ENCODE measurements around the gene HOXD1.

Gene HOXD1

DNA sequence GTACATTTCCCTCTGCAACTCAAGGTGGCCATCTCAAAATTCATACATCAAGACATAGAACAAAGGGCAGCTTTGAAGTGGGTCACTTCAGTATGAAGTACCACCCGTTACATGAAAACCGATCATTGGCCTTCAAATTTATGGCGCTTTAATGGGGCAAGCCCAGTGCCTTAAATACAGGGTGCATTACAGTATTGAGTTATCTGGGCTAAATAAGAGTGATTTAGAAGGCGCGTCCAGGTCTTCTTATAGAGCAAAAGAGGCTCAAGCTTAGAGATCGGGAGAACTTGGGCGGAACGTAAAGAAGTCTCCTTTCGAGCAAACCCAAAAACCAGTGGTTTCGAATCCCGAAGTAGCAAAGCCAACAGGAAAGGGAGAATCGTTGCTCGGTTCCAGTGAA is 24.3 kb upstream of the HOXD1 start:
- in situ Hi-C loops (cut with HindIII; ENCODE audit: low sequenced_read_pairs), result no loop called here

DNA sequence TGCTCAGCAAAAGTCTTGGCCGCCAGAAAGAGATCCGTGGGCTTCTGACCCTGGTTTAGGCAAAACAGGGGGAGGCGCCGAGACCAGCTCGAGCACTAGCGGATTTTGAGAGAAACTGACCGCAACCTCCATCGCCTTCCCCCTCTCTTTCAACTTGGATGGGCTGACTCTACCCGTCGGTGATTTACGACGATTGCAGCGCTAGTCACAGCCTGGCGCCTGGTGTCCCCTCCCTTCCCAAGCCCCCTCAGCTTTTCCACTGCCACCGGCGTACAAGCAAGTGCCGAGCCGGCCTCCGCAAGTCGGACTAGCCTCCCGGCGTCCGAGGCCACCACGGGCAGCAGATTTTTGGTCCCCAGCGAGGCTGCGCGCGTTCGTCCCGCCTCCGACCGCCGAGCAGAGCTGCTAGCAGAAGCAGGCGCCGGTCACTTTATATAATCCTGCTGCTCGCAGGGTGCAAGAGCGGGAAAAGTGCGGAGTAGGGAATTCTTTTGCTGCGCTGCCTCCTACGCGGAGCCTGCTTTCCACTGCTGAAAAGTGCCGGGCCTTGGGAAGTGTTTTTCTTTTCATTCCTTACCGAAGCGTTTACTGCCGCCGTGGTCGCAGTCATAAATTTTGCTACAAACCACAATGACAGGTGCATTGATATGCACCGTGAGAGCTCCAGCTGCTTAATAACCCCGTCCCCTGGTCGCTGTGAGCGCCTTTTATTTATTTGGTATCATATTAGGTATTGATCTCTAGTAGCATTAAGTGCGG is 23.7 kb upstream of the HOXD1 start:
- in situ Hi-C loops (cut with HindIII; ENCODE audit: low sequenced_read_pairs), result no loop called here

DNA sequence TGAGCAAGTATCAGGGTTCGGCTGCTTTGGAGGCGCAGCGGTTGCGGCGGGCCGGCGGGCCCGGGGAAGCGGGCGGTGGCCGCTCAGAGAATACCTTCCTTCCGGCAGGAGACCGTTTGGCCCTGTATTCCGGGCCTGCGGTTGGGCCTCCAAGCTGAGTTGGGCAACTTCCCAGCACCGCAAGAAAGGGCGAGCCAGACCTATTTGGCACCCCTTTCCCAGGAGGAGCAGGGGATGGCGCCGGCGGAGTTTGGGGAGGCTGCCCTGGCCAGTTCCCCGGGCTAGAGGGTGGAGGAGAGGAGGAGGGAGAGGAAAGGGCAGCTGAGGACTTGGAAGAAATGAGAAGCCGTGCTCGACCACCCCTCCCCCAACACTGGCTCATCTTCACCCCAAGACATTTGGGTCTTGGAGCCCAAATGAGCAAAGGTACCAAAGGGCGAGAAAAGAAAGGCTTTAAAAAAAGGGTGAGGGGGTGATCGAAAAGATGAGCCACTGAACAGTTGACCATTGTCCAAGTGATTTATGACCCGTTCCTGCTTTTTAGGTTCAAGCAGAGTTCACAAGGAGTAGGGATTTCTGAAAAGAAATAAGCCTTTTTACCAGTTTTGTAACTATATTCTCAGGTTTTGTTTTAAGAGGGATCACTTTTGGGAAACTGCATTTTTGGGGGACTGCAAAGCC is 23.0 kb upstream of the HOXD1 start:
- in situ Hi-C loops (cut with HindIII; ENCODE audit: low sequenced_read_pairs), result no loop called here

DNA sequence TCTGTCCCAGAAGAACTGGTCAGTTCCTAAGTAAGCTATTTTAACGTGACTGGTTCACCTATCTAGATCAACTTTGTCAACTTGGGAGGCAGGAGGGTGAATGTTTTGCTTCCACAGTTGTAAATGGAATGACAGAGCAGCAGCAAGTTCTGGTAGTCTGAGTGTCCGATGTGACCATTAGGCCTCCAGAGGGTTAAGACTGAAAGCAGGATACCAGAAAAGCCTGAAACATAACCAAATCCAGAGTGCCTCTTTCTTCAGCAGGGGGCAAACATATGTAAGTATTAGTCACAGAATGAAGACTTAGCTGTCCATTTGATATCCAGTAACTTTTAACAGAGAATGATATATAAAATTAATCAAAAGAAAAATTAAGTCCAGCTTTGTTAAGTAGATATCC is 22.2 kb upstream of the HOXD1 start:
- in situ Hi-C loops (cut with HindIII; ENCODE audit: low sequenced_read_pairs), result no loop called here

DNA sequence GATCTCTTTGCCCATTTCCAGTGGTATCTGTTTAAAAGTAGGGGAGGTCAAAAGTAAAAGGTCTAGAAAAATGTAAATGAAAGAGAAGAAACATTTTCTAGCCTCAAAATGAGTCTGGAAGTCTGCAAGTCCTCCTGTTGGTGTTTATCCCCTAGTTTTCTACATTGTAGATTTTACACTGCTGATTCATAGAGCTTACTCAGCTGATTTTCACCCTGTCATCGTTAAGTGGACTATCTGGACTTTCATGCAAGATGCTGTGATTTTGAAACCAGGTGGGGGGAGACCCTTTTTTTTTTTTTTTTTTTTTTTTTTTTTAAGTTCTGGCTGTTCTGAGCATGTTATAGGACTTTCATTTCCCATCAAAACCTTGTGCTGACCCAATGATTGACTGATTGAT is 21.1 kb upstream of the HOXD1 start:
- in situ Hi-C loops (cut with HindIII; ENCODE audit: low sequenced_read_pairs), result no loop called here

DNA sequence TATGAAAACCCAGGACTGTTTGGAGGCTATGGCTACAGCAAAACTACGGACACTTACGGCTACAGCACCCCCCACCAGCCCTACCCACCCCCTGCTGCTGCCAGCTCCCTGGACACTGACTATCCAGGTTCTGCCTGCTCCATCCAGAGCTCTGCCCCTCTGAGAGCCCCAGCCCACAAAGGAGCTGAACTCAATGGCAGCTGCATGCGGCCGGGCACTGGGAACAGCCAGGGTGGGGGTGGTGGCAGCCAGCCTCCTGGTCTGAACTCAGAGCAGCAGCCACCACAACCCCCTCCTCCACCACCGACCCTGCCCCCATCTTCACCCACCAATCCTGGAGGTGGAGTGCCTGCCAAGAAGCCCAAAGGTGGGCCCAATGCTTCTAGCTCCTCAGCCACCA is 19.3 kb upstream of the HOXD1 start:
- in situ Hi-C loops (cut with HindIII; ENCODE audit: low sequenced_read_pairs), result no loop called here

DNA sequence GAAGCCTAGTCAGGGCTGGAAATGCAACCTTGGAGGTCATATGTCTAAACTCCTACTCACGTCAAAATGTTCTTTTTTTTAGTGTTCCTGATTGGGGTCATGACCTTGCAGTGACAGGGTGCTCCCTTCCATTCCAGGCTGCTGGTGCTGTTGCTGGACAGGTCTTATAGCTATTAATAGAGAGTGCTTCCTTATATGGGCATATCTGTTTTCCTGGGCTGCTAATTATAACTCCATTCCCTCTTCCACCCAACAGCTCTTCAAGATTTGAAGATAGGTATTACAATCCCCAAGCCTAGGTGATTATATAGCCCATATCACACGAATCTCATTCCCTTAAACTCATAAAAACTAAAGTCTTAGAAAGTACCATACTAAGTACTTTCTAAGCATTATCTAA is 18.8 kb upstream of the HOXD1 start:
- in situ Hi-C loops (cut with HindIII; ENCODE audit: low sequenced_read_pairs), result no loop called here

DNA sequence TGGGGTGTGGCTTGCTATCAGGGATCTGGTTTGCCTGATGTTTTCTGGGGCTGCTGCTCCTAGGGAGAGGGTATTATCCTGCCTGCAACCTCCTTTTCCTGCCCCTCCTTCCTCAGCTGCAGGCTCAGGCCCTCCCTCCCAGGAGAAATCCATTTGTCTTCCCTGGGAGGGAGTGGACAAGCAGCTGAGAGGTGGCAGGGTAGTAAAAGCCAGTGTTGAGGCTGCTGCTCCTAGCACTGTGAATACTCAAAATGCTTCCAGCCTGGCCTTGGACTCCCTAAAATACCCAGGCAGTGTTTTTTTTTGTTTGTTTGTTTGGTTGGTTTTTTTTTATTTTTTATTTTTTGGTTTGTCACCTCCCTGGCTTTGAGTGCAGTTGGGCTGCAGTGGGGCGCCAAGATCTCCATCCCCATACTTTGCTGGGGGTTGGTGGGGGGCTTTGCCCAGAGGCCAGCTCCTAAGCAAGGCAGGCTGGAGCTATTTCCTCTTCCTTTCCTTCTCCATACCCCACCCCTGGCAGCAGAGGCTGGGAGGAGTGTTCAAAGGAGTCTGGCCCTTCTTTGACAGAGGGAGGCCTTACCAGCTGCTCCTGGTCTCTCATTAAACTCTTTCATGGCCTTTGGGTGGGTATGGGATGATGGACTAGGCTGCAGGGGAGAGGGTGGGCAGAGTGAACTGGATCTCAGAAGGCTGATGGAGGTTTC is 17.7 kb upstream of the HOXD1 start:
- in situ Hi-C loops (cut with HindIII; ENCODE audit: low sequenced_read_pairs), result no loop called here

DNA sequence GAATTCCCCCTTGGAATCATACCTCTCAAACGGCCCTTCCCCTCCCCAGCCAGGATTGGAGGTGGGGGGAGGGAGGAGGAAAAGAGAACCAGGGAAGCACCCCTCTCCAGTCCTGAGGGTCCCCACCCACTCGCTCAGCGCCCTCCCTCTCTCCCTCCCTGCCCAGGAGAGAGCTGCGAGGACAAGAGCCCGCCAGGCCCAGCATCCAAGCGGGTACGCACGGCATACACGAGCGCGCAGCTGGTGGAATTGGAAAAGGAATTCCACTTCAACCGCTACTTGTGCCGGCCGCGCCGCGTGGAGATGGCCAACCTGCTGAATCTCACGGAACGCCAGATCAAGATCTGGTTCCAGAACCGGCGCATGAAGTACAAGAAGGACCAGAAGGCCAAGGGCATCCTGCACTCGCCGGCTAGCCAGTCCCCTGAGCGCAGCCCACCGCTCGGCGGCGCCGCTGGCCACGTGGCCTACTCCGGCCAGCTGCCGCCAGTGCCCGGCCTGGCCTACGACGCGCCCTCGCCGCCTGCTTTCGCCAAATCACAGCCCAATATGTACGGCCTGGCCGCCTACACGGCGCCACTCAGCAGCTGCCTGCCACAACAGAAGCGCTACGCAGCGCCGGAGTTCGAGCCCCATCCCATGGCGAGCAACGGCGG is 17.0 kb upstream of the HOXD1 start:
- in situ Hi-C loops (cut with HindIII; ENCODE audit: low sequenced_read_pairs), result no loop called here

DNA sequence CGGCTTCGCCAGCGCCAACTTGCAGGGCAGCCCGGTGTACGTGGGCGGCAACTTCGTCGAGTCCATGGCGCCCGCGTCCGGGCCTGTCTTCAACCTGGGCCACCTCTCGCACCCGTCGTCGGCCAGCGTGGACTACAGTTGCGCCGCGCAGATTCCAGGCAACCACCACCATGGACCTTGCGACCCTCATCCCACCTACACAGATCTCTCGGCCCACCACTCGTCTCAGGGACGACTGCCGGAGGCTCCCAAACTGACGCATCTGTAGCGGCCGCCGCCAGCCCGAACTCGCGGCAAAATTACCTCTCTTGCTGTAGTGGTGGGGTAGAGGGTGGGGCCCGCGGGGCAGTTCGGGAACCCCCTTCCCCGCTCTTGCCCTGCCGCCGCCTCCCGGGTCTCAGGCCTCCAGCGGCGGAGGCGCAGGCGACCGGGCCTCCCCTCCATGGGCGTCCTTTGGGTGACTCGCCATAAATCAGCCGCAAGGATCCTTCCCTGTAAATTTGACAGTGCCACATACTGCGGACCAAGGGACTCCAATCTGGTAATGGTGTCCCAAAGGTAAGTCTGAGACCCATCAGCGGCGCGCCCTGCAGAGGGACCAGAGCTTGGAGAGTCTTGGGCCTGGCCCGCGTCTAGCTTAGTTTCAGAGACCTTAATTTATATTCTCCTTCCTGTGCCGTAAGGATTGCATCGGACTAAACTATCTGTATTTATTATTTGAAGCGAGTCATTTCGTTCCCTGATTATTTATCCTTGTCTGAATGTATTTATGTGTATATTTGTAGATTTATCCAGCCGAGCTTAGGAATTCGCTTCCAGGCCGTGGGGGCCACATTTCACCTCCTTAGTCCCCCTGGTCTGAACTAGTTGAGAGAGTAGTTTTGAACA is 16.2 kb upstream of the HOXD1 start:
- in situ Hi-C loops (cut with HindIII; ENCODE audit: low sequenced_read_pairs), result no loop called here

DNA sequence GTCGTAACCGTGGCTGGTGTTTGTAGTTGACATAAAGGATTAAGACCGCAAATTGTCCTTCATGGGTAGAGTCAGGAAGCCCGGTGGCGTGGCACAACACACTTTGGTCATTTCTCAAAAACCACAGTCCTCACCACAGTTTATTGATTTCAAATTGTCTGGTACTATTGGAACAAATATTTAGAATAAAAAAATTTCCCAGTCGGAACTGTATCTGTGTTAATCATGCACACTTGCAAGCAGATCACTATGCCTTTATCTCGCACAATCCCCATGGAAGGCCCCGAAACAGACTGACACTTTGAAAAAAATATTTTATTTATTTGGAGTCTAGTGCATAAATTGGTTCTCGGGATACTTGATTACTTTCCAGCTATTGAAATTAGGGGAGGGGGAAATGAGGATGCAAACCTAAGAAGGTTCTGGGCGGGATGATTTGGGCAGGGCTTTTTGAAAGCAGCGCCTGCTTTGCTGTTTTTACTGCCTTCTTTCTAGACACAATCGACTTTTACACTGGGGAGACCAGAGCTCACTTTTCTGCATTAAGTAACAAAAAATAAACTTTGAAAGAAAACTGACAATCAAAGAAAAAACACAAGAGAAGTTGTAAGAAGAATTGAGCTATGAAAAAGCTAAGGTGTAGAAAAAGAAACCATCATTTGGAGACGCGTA is 15.4 kb upstream of the HOXD1 start:
- in situ Hi-C loops (cut with HindIII; ENCODE audit: low sequenced_read_pairs), result no loop called here

DNA sequence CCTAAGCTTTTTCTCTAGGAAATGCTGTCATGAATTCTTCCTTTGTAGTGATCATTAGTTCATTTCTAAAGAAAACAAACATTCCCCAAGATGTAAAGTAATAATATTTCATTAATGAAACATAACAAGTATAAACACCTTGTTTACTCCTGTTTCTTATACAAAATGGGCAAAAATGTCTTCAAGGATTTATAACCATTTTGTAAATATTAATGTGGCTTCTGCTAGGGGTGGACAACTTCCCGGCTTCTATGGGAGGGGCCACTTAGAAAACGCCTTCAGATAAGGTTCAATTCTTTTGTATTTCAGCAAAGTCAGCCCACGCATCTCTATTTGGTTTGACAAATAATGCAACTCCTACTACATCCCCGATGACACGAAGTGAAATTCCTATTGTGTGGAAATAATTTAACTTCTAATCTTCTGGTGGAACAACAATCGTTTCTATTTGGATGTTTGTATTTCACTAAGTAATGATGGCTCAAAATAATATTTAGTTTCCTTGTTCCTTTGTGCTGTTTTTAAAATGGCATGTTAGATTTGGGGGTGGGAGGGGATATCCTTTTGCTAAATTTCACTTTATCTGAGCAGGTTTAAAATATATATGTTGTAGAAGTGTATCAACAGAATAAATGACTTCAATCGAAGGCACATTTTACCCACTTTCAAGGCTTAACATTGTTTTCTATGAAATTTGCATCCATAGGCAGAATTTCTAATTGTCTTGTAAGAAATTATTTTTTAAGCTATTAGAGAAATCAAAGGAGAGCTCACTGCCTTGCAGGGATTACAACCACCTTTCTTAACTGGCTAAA is 14.7 kb upstream of the HOXD1 start:
- in situ Hi-C loops (cut with HindIII; ENCODE audit: low sequenced_read_pairs), result no loop called here

DNA sequence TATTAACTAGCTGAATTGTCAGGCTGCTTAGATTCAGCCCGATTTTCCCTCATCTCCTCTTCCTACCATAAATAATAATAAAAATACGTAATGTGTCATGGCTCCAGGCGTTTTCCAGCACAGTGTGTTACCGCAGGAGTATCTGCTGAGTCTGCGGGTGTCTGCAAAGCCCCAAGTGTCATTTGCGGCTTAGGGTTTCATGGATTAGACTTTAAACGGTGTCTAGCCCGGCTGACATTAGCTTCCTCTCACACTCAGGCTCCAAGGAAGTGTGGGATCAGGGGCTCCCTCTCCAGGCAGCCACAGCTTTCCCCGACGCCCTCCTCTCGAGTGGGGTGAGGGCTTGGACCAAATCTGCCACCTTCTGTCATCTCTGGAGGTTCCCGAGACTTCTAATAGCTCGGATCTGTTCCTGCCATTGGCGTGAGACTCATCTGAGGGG is 14.1 kb upstream of the HOXD1 start:
- in situ Hi-C loops (cut with HindIII; ENCODE audit: low sequenced_read_pairs), result no loop called here

DNA sequence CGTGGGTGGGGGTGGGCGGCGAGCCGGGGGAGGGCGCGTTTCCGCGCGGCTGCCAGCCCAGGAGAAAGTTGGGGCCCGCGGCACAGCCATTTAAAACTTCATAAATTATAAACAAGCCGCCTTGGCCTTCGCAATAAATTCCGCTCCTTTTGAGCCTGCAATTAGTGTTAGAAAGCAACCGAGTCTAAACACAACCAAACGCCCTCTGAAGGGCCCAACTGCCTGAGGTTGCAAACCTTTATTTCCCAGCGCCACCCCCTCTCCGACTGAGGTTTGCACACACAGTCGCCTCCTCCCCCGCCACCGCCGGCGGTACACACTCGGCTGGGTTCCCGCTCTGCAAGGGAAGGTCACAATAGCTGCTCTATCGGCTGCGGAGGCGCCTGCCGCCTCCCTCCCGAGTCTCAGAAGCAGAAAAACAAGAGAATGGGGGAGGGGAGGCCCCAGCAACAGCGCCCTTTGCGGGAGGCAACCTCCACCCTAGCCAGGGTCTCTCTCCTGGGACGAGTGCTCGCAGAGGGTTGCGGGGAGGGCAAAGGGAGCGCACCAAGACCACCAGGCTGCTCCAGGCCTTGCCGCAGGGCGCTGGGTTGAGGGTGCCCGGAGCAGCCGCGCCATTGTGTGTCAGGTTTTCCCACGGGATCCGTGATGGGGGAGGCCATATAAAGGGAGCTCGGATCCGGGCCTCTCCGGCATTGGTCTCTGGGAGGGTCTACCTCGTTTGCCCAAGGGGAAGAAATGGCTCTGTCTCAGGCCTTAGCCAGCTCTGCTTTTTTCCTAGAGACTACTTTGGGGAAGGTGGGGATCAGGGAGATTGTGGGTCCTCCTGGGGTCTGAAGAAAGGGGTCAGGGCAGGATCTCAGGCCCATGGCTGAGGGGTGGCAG is 13.4 kb upstream of the HOXD1 start:
- in situ Hi-C loops (cut with HindIII; ENCODE audit: low sequenced_read_pairs), result no loop called here

DNA sequence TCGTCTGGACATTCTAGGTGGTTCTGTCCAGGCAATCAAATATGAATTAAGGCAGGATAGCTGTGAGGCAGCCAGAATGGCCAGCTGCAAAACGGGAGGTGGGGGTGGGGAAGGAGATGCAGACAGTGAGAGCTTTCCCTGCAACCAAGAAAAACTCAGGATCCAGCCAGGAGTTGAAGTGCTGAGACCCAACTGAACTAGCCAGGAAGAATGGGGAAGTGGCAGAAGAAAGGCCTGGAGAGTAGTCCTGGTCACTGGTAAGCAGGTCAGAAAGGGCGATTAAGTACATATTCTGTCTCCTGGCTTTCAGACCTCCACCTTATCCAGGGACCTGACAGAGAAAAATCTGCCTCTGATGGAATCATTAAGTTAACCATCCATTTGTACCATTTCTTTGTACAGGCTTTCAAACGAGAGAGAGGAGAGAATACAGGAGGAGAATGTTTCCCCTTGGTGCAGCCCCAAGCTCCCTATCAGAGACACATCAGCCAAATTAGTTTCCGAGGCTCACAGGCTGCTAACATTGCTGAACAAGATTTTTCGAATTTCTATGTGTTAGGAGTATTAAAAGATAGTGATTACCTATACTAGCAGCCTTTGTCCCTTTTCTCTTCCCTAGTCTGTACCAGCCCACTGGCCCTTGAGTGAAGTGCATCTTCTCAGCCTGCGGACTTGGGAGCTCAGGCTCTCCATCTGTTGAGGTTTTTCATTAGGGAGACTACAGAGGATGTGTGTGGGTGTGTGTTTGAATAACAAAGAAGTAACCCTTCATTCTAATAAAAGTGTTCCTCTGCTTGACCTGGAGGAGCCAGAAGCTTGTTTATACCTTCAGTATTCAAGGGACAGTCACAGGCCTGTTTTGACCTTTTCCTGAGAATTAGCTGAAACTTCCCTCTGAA is 12.5 kb upstream of the HOXD1 start:
- in situ Hi-C loops (cut with HindIII; ENCODE audit: low sequenced_read_pairs), result no loop called here

DNA sequence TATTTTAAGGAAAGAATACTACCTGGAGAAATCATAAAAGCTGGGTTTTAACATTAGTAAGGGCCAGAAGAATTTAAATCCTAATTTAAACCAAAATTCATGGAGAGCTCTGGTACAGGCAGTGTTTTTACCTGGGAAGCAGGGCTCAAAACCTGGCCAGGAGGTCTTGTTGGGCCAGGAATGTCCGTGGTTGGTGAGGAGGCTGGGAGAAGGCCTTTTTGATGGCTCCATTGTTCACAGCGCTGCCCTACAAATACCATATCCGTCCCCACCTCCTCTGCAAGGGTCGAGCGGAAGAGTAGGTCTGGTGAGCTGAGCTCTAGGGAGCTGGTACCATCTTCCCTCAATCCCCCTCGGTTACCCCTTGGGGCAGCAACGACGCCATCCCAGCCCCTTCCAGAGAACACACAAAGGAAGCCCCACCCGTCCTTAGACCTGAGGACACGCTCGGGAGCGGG is 10.9 kb upstream of the HOXD1 start:
- in situ Hi-C loops (cut with HindIII; ENCODE audit: low sequenced_read_pairs), result no loop called here

Measured in DLD1 (cell line).